IPS-15b (cell line): ENCODE data around the gene PIK3C2A.
A peak's percentile ranks its signal among the peaks of the same experiment; 100 is the strongest.
"Not testable (repeated sequence)": the region's sequence is repeated elsewhere in the genome, so short reads cannot be mapped to it uniquely, and the experiment has no call there.

Experiments used
- H3K27me3 ChIP-seq: one replicate; pipeline ENCODE4 v1.6.1; 2013; ENCODE audit warnings: low read length; ENCODE audit not compliant: control insufficient read depth, insufficient read depth
- H3K36me3 ChIP-seq: one replicate; pipeline ENCODE4 v1.6.1; 2013; ENCODE audit warnings: low read length; ENCODE audit not compliant: control insufficient read depth, insufficient read depth
- H3K4me1 ChIP-seq: one replicate; pipeline ENCODE4 v1.6.1; 2013; ENCODE audit warnings: mild to moderate bottlenecking, low read length; ENCODE audit not compliant: control insufficient read depth, insufficient read depth
- H3K4me3 ChIP-seq: one replicate; pipeline ENCODE4 v1.5.1; 2013; ENCODE audit warnings: low read depth, low read length
- H3K9ac ChIP-seq: one replicate; pipeline ENCODE4 v1.6.1; 2013; ENCODE audit warnings: low read depth, mild to moderate bottlenecking, low read length
- H3K9me3 ChIP-seq: one replicate; pipeline ENCODE4 v1.6.1; 2013; ENCODE audit warnings: mild to moderate bottlenecking, low read length; ENCODE audit not compliant: control insufficient read depth, insufficient read depth

Gene PIK3C2A, protein sequence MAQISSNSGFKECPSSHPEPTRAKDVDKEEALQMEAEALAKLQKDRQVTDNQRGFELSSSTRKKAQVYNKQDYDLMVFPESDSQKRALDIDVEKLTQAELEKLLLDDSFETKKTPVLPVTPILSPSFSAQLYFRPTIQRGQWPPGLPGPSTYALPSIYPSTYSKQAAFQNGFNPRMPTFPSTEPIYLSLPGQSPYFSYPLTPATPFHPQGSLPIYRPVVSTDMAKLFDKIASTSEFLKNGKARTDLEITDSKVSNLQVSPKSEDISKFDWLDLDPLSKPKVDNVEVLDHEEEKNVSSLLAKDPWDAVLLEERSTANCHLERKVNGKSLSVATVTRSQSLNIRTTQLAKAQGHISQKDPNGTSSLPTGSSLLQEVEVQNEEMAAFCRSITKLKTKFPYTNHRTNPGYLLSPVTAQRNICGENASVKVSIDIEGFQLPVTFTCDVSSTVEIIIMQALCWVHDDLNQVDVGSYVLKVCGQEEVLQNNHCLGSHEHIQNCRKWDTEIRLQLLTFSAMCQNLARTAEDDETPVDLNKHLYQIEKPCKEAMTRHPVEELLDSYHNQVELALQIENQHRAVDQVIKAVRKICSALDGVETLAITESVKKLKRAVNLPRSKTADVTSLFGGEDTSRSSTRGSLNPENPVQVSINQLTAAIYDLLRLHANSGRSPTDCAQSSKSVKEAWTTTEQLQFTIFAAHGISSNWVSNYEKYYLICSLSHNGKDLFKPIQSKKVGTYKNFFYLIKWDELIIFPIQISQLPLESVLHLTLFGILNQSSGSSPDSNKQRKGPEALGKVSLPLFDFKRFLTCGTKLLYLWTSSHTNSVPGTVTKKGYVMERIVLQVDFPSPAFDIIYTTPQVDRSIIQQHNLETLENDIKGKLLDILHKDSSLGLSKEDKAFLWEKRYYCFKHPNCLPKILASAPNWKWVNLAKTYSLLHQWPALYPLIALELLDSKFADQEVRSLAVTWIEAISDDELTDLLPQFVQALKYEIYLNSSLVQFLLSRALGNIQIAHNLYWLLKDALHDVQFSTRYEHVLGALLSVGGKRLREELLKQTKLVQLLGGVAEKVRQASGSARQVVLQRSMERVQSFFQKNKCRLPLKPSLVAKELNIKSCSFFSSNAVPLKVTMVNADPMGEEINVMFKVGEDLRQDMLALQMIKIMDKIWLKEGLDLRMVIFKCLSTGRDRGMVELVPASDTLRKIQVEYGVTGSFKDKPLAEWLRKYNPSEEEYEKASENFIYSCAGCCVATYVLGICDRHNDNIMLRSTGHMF (N-terminal part only)

DNA sequence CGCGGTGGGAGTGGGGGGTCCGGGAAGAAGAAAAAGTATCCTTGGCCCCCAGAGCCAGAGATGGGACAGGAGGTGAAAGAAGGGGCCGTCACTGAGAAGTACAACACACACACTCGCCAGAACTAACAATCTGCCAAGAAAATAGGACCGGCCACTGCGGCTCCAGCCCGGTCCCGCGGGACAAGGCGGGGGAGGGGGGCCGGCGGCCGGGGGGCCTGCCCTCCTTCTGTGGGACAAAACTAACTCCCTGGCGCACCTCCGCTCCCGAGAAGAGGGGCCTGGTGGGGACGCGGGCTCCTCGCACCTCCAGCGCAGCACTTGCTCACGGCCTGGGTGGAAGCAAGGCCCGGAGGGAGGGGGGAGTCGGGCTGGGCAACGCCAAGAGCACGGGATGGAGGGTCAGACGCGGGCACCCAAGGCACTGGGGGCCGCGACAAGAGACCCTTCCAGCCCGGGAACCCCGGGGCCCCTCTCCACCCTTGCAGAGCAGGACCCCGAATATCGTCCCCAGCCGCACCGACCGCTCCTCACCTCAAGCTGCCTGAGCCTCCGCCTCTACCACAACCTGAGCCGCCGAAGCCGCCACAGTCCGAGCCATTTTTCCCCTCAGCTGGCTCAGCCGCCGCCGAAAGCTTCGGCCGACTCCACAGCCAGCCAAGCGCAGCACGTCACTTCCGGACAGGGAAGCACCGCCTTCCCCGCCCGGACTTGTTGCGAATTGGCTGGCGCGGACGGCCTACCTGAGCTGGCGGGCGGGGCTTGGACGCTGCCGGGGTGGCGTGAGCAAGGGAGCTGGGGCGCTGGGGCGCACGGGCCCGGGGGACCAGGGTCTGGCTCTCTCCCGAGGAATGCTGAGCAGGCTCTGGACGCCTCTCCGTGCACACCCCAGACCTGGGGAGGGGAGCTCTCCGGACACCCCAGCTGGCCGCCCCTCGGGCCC is at the start of gene PIK3C2A:
Gene PIK3C2A (minus strand): TSS at position 670 of the 940 bp plus-strand sequence. CDS start 38,245 bp downstream, outside the sequence.
- Histone ChIP-seq H3K36me3 (no peaks in the 10 kb centered on the region), H3K4me1 (peaks cover 4% of the 10 kb centered on the region), H3K27me3 (no peaks in the 10 kb centered on the region), H3K9ac (peak within 1 kb of the TSS; percentile 97), H3K9me3 (no peaks in the 10 kb centered on the region), H3K4me3 (peak within 1 kb of the TSS; percentile 90)

DNA sequence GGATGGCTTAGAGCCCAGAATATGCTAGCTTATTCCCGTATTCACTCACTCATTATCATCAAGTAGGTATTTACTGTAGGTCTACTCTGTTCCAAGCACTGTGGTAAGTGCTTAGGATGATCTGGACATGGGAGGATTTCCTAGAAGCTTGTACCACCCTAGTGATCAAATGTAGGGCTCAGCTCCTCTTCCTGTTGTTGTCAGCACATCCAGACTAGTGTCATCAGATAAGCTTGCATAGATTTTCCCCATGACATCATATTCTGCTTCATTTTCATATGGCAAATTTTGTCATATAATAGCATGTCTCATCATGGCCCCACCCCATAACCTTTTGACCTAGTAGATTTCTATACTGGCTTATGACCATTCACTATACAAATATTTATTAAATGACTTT is 49.4 kb upstream of the PIK3C2A start:
- H3K27me3 ChIP-seq: no peaks in the 10 kb centered on the region
- H3K9me3 ChIP-seq: no peaks in the 10 kb centered on the region
- no peaks in the 10 kb centered on the region for H3K4me1 ChIP-seq
- H3K9ac ChIP-seq: no peak overlapping the region
- no peaks in the 10 kb centered on the region for H3K36me3 ChIP-seq
- H3K4me3 ChIP-seq: no peak overlapping the region

DNA sequence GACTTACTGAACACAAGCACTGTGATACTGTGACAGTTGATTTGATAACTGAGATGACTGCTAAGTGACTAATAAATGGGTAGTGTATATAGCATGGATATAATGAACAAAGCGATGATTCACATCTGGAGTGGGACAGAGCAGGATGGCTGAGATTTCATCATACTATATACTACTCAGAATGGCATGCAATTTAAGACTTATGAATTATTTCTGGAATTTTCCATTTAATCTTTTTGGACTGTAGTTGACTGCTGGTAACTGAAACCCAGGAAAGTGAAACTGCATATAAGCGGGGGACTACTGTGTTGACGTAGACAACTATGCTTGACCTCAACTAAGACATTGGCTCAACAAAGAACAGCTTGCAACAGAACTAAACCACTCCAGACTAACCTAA is 48.7 kb upstream of the PIK3C2A start:
- H3K27me3 ChIP-seq: no peaks in the 10 kb centered on the region
- no peak overlapping the region for H3K4me3 ChIP-seq
- H3K9ac ChIP-seq: no peak overlapping the region
- H3K4me1 ChIP-seq: no peaks in the 10 kb centered on the region
- H3K9me3 ChIP-seq: no peaks in the 10 kb centered on the region
- H3K36me3 ChIP-seq: no peaks in the 10 kb centered on the region

DNA sequence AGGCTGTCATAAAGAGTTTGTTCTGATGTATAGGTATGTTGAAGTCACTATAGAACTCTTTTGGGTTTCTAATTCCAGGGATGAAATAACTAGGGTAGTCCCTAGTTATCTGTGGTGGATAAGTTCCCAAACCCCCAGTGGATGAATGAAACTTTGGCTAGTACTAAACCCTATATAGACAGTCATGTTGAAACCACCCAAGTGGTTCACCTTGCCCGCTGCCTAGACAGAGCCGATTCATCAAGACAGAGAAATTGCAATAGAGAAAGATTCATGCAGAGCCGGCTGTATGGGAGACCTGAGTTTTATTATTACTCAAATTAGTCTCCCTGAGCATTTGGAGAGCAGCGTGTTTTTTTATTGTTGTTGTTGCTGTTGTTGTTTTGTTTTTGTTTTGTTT is 44.9 kb upstream of the PIK3C2A start:
- peaks cover 2% of the 10 kb centered on the region for H3K27me3 ChIP-seq
- H3K4me3 ChIP-seq: no peak overlapping the region
- no peaks in the 10 kb centered on the region for H3K36me3 ChIP-seq
- H3K4me1 ChIP-seq: no peaks in the 10 kb centered on the region
- H3K9me3 ChIP-seq: no peaks in the 10 kb centered on the region
- H3K9ac ChIP-seq: no peak overlapping the region

DNA sequence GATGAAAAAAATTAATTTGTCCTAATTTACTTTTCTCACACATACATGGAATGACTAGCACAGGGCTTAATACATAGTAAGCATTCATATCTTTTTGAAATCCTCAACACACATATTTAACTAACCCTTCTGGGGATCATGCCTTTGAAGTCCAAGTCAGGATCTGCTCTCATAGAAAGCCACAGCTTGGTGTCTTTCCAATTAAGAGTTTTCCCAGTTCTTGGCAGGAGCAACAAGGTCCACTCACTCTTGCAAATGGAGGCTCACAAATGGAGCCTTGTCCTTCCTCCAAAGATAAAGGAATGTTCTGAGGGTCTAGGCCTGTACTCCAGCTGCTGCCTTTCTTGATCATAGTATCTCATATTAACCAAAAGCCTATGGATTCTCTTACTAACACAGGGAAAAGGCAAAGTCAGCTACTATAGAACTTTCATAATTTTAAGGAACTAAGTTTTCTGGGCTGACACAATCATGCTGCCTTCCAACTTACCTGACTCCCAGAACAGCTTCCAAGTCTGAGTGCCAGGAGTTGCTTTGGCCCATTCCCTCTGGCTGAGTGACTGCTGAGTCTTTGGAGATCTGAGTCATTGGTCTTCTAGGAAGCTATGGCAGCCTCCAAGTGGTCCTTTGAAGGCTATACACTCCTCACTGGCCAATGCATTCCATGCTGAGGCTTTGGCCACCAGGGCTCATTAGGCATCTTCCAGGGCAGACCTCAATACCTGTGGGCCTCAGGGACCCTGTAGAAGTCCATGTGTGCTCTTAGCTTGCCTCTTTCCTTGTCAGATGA is 43.0 kb upstream of the PIK3C2A start:
- H3K9me3 ChIP-seq: no peaks in the 10 kb centered on the region
- no peak overlapping the region for H3K4me3 ChIP-seq
- no peaks in the 10 kb centered on the region for H3K4me1 ChIP-seq
- H3K9ac ChIP-seq: no peak overlapping the region
- H3K36me3 ChIP-seq: no peaks in the 10 kb centered on the region
- peaks cover 2% of the 10 kb centered on the region for H3K27me3 ChIP-seq

DNA sequence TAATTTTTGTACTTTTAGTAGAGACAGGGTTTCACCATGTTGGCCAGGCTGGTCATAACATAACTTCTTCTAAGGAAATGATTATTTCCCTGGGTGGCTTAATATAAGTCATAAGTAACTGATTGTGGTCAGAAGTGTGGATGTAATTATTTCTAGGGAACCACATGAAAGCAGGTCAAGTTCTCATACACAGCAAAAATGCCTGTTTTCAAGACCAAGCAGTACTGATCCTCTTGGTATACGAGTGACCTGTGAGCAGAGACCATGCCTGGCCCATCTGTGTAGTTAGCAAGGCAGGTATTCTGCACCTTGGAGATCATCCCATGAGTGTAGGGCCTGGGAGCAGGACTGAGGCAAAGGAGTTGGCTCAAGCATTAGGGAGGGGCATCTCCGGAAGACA is 36.3 kb upstream of the PIK3C2A start:
- Histone ChIP-seq H3K27me3 (peaks cover 2% of the 10 kb centered on the region), H3K36me3 (no peaks in the 10 kb centered on the region), H3K9ac (no peak overlapping the region), H3K9me3 (no peaks in the 10 kb centered on the region), H3K4me3 (no peak overlapping the region), H3K4me1 (no peaks in the 10 kb centered on the region)

DNA sequence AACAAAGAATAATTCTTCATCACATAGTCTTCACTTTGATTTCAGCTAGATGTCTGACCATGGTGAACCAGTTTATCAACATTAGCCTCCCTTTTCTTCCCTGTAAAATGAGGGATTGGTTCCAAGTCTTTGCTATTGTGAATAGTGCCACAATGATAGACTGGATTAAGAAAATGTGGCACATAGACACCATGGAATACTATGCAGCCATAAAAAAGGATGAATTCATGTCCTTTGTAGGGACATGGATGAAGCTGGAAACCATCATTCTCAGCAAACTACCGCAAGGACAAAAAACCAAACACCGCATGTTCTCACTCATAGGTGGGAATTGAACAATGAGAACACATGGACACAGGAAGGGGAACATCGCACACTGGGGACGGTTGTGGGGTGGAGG is 35.2 kb upstream of the PIK3C2A start:
- H3K9me3 ChIP-seq, H3K27me3 ChIP-seq, H3K36me3 ChIP-seq, H3K4me1 ChIP-seq, H3K9ac ChIP-seq, H3K4me3 ChIP-seq: not testable (repeated sequence)

DNA sequence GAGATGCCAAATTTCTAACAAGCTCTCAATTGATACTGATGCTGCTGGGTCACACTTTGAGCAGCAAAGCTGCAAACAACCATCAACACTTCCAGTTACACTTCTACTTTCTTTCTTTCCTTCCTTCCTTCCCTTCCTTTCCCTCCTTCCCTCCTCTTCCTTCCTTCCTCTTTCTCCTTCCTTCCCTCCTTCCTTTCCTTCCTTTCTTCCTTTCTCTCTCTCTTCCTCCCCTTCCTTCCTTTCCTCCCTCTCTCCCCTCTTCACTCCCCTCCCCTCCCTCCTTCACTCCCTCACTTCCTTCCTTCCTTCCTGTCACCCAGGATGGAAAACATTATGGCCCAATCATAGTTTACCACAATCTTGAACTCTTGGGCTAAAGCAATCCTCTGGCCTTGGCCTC is 33.0 kb upstream of the PIK3C2A start:
- H3K4me1 ChIP-seq: no peaks in the 10 kb centered on the region
- no peak overlapping the region for H3K4me3 ChIP-seq
- H3K27me3 ChIP-seq: no peaks in the 10 kb centered on the region
- no peaks in the 10 kb centered on the region for H3K36me3 ChIP-seq
- H3K9me3 ChIP-seq: no peaks in the 10 kb centered on the region
- no peak overlapping the region for H3K9ac ChIP-seq

DNA sequence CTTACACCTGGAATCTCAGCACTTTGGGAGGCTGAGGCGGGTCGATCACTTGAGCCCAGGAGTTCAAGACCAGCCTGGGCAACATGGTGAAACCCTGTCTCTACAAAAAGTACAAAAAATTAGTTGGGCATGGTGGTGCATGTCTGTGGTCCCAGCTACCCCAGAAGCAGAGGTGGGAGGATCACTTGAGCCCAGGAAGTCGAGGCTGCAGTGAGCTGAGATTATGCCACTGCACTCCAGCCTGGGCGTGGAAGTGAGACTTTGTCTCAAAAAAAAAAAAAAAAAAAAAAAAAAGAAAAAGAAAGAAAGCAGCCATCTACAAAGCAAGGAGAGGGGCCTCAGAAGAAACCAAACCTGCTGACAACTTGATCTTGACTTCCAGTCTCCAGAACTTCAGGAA is 32.1 kb upstream of the PIK3C2A start:
- H3K36me3 ChIP-seq: not testable (repeated sequence)

DNA sequence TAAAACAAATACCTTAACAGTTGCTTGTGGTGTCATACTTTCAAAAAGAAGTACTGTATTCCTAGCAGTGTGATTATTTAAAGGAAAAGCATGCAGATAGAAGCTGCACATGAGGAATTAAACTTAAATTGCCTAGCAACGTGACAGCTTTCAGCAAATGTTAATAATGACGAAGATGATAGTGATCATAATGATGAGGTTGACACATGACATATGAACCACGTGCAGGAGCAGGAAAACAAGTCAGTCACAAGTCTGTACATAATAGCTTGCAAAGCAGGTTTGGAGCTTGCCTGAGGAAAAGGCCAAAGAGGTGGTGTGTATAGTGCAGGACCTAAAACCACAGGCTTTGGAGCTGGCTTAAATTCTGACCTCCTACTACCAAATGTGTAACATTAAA is 30.6 kb upstream of the PIK3C2A start:
- Histone ChIP-seq H3K9me3 (no peaks in the 10 kb centered on the region), H3K4me3 (no peak overlapping the region), H3K9ac (no peak overlapping the region), H3K36me3 (no peaks in the 10 kb centered on the region), H3K27me3 (no peaks in the 10 kb centered on the region), H3K4me1 (no peaks in the 10 kb centered on the region)

More for the DNA sequence above, 32.1 kb upstream of the PIK3C2A start:
- not testable (repeated sequence) for H3K9me3 ChIP-seq, H3K4me3 ChIP-seq, H3K4me1 ChIP-seq, H3K9ac ChIP-seq, H3K27me3 ChIP-seq
